Measurements from ENCODE around the gene SMURF2. TPM values are rescaled to one million over a fixed set of nuclear protein-coding genes. Genes with fewer than 3 reads are reported as not detected.
"Not testable (repeated sequence)": the region's sequence is repeated elsewhere in the genome, so short reads cannot be mapped to it uniquely, and the experiment has no call there.

SMURF2 gene
- total RNA-seq, 1 experiment from 2014 or later, result 35.3 TPM

- Histone ChIP-seq H3K27me3 (ENCODE audit: insufficient read depth, low read length) (no peaks in the 10 kb centered on the region), H3K23ac (ENCODE audit: insufficient read length, low read depth, low read length) (no peak overlapping the region), H3K4me1 (ENCODE audit: insufficient read depth, low read length) (no peaks in the 10 kb centered on the region), H4K91ac (ENCODE audit: insufficient read length, low read depth, low read length) (no peak overlapping the region), H2AFZ (ENCODE audit: low read length) (no peak overlapping the region), H4K8ac (replicated peaks; ENCODE audit: insufficient read length, low read depth, low read length) (no peak overlapping the region), H3K27ac (ENCODE audit: insufficient read length, low read depth, low read length) (no peak overlapping the region), H3T11ph (ENCODE audit: low read length) (no peak overlapping the region), H3K9ac (ENCODE audit: extremely low read depth, insufficient read length, low read length) (no peak overlapping the region), H3K56ac (ENCODE audit: insufficient read length, low read depth, low read length) (no peak overlapping the region), H3K9me3 (ENCODE audit: control insufficient read depth, low read depth, low read length) (no peaks in the 10 kb centered on the region), H4K5ac (ENCODE audit: insufficient read length, low read depth, low read length) (no peak overlapping the region), H3K14ac (ENCODE audit: insufficient read depth, low read length) (no peak overlapping the region), H2BK15ac (ENCODE audit: low read depth, low read length) (no peak overlapping the region), H3K79me1 (ENCODE audit: insufficient read depth, low read depth, low read length, poor library complexity, severe bottlenecking) (peaks cover 4% of the 10 kb centered on the region), H3K4me2 (ENCODE audit: insufficient read depth, insufficient read length, low read length) (no peak overlapping the region), H3K23me2 (ENCODE audit: insufficient read length, low read depth, low read length, poor library complexity, severe bottlenecking) (no peaks in the 10 kb centered on the region), H2BK20ac (ENCODE audit: low read depth, low read length, poor library complexity, severe bottlenecking) (no peak overlapping the region), H3K79me2 (ENCODE audit: insufficient read depth, low read length) (no peaks in the 10 kb centered on the region; the same call in 1 of the 2 replicates), H3K4ac (ENCODE audit: low read depth, low read length) (no peak overlapping the region), H3K18ac (ENCODE audit: insufficient read length, low read depth, low read length) (no peak overlapping the region), H2BK120ac (ENCODE audit: low read depth, low read length, poor library complexity, severe bottlenecking) (no peak overlapping the region), H2BK12ac (ENCODE audit: insufficient read length, low read depth, low read length) (no peak overlapping the region), H2AK5ac (ENCODE audit: insufficient read length, low read length) (no peak overlapping the region), H2BK5ac (ENCODE audit: insufficient read length, low read length) (no peak overlapping the region), H4K20me1 (ENCODE audit: control insufficient read depth, insufficient read depth, insufficient read length) (no peaks in the 10 kb centered on the region)
- DNase-seq, result no peak
- Mint-ChIP-seq H3K27me3 (ENCODE audit: low read depth) (no peaks in the 10 kb centered on the region), H3K36me3 (ENCODE audit: insufficient read depth in 1 of 3, low read depth in 3 of 3) (peaks cover 0 to 3% (median 2%) of the 10 kb centered on the region in 3 experiments; a peak in 1 of 7 replicates), H3K4me1 (no peaks in the 10 kb centered on the region), H3K27ac (no peak overlapping the region; a peak in 1 of 7 replicates), H3K4me3 (no peak overlapping the region), H3K9me3 (peaks cover 0 to 4% of the 10 kb centered on the region in 2 experiments; a peak in 1 of 5 replicates)
- WGBS (ENCODE audit: extremely low coverage, insufficient read length, low lambda C conversion rate), result no CpG with 5 or more reads among the region's 2 CpGs
- TF ChIP-seq, protein P1, sequence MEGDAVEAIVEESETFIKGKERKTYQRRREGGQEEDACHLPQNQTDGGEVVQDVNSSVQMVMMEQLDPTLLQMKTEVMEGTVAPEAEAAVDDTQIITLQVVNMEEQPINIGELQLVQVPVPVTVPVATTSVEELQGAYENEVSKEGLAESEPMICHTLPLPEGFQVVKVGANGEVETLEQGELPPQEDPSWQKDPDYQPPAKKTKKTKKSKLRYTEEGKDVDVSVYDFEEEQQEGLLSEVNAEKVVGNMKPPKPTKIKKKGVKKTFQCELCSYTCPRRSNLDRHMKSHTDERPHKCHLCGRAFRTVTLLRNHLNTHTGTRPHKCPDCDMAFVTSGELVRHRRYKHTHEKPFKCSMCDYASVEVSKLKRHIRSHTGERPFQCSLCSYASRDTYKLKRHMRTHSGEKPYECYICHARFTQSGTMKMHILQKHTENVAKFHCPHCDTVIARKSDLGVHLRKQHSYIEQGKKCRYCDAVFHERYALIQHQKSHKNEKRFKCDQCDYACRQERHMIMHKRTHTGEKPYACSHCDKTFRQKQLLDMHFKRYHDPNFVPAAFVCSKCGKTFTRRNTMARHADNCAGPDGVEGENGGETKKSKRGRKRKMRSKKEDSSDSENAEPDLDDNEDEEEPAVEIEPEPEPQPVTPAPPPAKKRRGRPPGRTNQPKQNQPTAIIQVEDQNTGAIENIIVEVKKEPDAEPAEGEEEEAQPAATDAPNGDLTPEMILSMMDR (conservative IDR thresholded peaks at IDR 0.05), result no peak
These were observed 54.1 kb downstream of the SMURF2 start for GRCh38 chr17:64607862-64608565.

GRCh38 chr17:64604532-64604931 is 57.6 kb downstream of the SMURF2 start:
- H2AK5ac ChIP-seq (ENCODE audit: insufficient read length, low read length); H4K8ac ChIP-seq (replicated peaks; ENCODE audit: insufficient read length, low read depth, low read length); H3K4me3 Mint-ChIP-seq; H3K4me2 ChIP-seq (ENCODE audit: insufficient read depth, insufficient read length, low read length); H3K4me1 Mint-ChIP-seq; H3K79me1 ChIP-seq (ENCODE audit: insufficient read depth, low read depth, low read length, poor library complexity, severe bottlenecking); H3K9ac ChIP-seq (ENCODE audit: extremely low read depth, insufficient read length, low read length); H2BK5ac ChIP-seq (ENCODE audit: insufficient read length, low read length); H3K27ac ChIP-seq (ENCODE audit: insufficient read length, low read depth, low read length); H2BK120ac ChIP-seq (ENCODE audit: low read depth, low read length, poor library complexity, severe bottlenecking); H3K9me3 ChIP-seq (ENCODE audit: control insufficient read depth, low read depth, low read length); H3K9me3 Mint-ChIP-seq; H2BK12ac ChIP-seq (ENCODE audit: insufficient read length, low read depth, low read length); H3K27me3 Mint-ChIP-seq (ENCODE audit: low read depth); H3K4ac ChIP-seq (ENCODE audit: low read depth, low read length); H3K36me3 Mint-ChIP-seq (ENCODE audit: insufficient read depth in 1 of 3, low read depth in 3 of 3); H3K27me3 ChIP-seq (ENCODE audit: insufficient read depth, low read length); H2AFZ ChIP-seq (ENCODE audit: low read length); DNase-seq; H4K5ac ChIP-seq (ENCODE audit: insufficient read length, low read depth, low read length); H3K4me1 ChIP-seq (ENCODE audit: insufficient read depth, low read length); H3K14ac ChIP-seq (ENCODE audit: insufficient read depth, low read length); H3K18ac ChIP-seq (ENCODE audit: insufficient read length, low read depth, low read length); H3K23ac ChIP-seq (ENCODE audit: insufficient read length, low read depth, low read length); H3T11ph ChIP-seq (ENCODE audit: low read length); H3K23me2 ChIP-seq (ENCODE audit: insufficient read length, low read depth, low read length, poor library complexity, severe bottlenecking); H2BK15ac ChIP-seq (ENCODE audit: low read depth, low read length); H3K79me2 ChIP-seq (ENCODE audit: insufficient read depth, low read length); H4K20me1 ChIP-seq (ENCODE audit: control insufficient read depth, insufficient read depth, insufficient read length); H4K91ac ChIP-seq (ENCODE audit: insufficient read length, low read depth, low read length); H3K27ac Mint-ChIP-seq; H2BK20ac ChIP-seq (ENCODE audit: low read depth, low read length, poor library complexity, severe bottlenecking); H3K56ac ChIP-seq (ENCODE audit: insufficient read length, low read depth, low read length): not testable (repeated sequence)
- WGBS (ENCODE audit: extremely low coverage, insufficient read length, low lambda C conversion rate), result no CpG with 5 or more reads among the region's 12 CpGs
